HepG2 (cell line): ENCODE data around the gene SPPL2B. TPM values are rescaled to one million over a fixed set of nuclear protein-coding genes. Genes with fewer than 3 reads are reported as not detected.

ENCODE experiments used
- ATAC-seq: fragments of 200-7000 bp; cut with Tn5 transposase; 3 replicates; pipeline ENCODE4 v1.9.1; 2020; ENCODE audit warnings: mild to moderate bottlenecking, moderate library complexity
- BruUV-seq: library from RNA; stranded (reverse); fragments of 400-500 nt; replicated peaks from 2 replicates; lab custom pipeline; 2021; lab: Mats Ljungman, UMichigan
- CTCF ChIA-PET: fragments of 300-600 bp; formaldehyde crosslinking; extraction: SDS; loops from one replicate; lab custom pipeline; 2021; ENCODE audit warnings: low total read pairs, inconsistent platforms, low intra/inter-chr PET ratio; lab: Yijun Ruan, JAX
- POLR2A ChIA-PET: fragments of 350-600 bp; sonication (Branson Sonifier 250); formaldehyde crosslinking; loops from one replicate; lab custom pipeline; 2020; ENCODE audit warnings: antibody characterized with exemption, inconsistent platforms; lab: Yijun Ruan, JAX
- DNase-seq: peaks from one replicate; pipeline ENCODE4 v3.0.0-alpha.2; 2015; ENCODE audit warnings: low spot score
- FAIRE-seq: peaks from 3 replicates; lab custom pipeline; 2011; peaks lifted over from hg19 to GRCh38; lab: Jason Lieb, UNC
- H2AFZ ChIP-seq: one replicate; pipeline ENCODE4 v1.6.1; 2011; ENCODE audit warnings: low read length, inconsistent platforms
- H3K27ac ChIP-seq: fragments of 300-600 bp; 3 replicates; pipeline ENCODE4 v1.8.0; 2011; ENCODE audit warnings: mixed run types, mild to moderate bottlenecking, mixed read lengths, low read length, inconsistent platforms; ENCODE audit not compliant: insufficient read depth; ENCODE audit errors: extremely low read length
- H3K27me3 ChIP-seq, 2 experiments: fragments of 200-600 bp in 1 of 2; 2 replicates in 1 of 2; 3 replicates in 1 of 2; pipeline versions ENCODE4 v1.6.0 to v1.8.0; 2011; ENCODE audit warnings: low read length in 2 of 2, mild to moderate bottlenecking in 2 of 2, moderate library complexity in 2 of 2, inconsistent platforms in 1 of 2; ENCODE audit not compliant: insufficient read depth in 2 of 2, control insufficient read depth in 1 of 2
- H3K36me3 ChIP-seq, 2 experiments: fragments of 200-600 bp in 1 of 2; replicated peaks in 1 of 2; 2 replicates in 1 of 2; 3 replicates in 1 of 2; pipeline versions ENCODE4 v1.5.1 to v1.8.0; 2011; ENCODE audit warnings: low read length in 2 of 2, inconsistent platforms in 1 of 2; ENCODE audit not compliant: insufficient read depth in 2 of 2, control insufficient read depth in 1 of 2
- H3K4me1 ChIP-seq: 2 replicates; pipeline ENCODE4 v1.5.1; 2012; ENCODE audit warnings: low read length, inconsistent platforms; ENCODE audit not compliant: insufficient read depth
- H3K4me2 ChIP-seq: 2 replicates; pipeline ENCODE4 v1.6.0; 2011; ENCODE audit warnings: low read depth, low read length, inconsistent platforms
- H3K4me3 ChIP-seq, 3 experiments: fragments of 200-600 bp in 1 of 3; sonication (generic), shearing (Covaris generic) in 1 of 3; replicated peaks in 1 of 3; 2 replicates each; pipeline ENCODE4 v1.5.1; 2011 to 2016; ENCODE audit warnings: low read length in 3 of 3, inconsistent platforms in 2 of 3, low read depth in 2 of 3, mild to moderate bottlenecking in 2 of 3, control low read depth in 1 of 3, mixed read lengths in 1 of 3; ENCODE audit not compliant: insufficient read depth in 1 of 3
- H3K79me2 ChIP-seq: one replicate; pipeline ENCODE4 v1.6.1; 2011; ENCODE audit warnings: low read length, inconsistent platforms; ENCODE audit not compliant: insufficient read depth
- H3K9ac ChIP-seq: 2 replicates; pipeline ENCODE4 v1.6.0; 2011; ENCODE audit warnings: mild to moderate bottlenecking, low read depth, low read length, inconsistent platforms; ENCODE audit not compliant: insufficient read depth
- H3K9me3 ChIP-seq: 2 replicates; pipeline ENCODE4 v1.5.1; 2012; ENCODE audit warnings: mild to moderate bottlenecking, low read length
- H4K20me1 ChIP-seq: 2 replicates; pipeline ENCODE4 v1.6.0; 2011; ENCODE audit warnings: inconsistent platforms, mild to moderate bottlenecking, low read length, moderate library complexity; ENCODE audit not compliant: insufficient read depth
- GLI4 ChIP-seq: sonication (generic); formaldehyde crosslinking; IDR thresholded peaks from 2 replicates; pipeline ENCODE4 v1.5.1; 2020; ENCODE audit warnings: missing genetic modification reagents, mild to moderate bottlenecking, moderate library complexity, borderline replicate concordance
- MYC ChIP-seq: sonication (generic); formaldehyde crosslinking; IDR thresholded peaks from 2 replicates; pipeline ENCODE4 v1.9.0; 2021; ENCODE audit warnings: missing genetic modification reagents, borderline replicate concordance
- NR2F1 ChIP-seq, 2 experiments: fragments of 450-650 bp in 1 of 2; formaldehyde crosslinking in 1 of 2; IDR thresholded peaks; 2 replicates each; pipeline versions ENCODE4 v1.5.0 to v1.6.1; 2016 to 2020; ENCODE audit warnings: mild to moderate bottlenecking in 1 of 2, missing compliant biosample characterization in 1 of 2, missing genetic modification reagents in 1 of 2, moderate library complexity in 1 of 2
- PAX8 ChIP-seq: sonication (generic); formaldehyde crosslinking; IDR thresholded peaks from 2 replicates; pipeline ENCODE4 v1.8.0; 2022; ENCODE audit warnings: mild to moderate bottlenecking, missing genetic modification reagents, borderline replicate concordance
- REL ChIP-seq: sonication (generic); formaldehyde crosslinking; conservative IDR thresholded peaks from 2 replicates; pipeline ENCODE4 v1.8.0; 2022; ENCODE audit warnings: mild to moderate bottlenecking, missing genetic modification reagents, moderate library complexity
- SP140L ChIP-seq: sonication (generic); formaldehyde crosslinking; IDR thresholded peaks from 2 replicates; pipeline ENCODE4 v1.4.0; 2020; ENCODE audit warnings: missing genetic modification reagents, borderline replicate concordance
- SP2 ChIP-seq: sonication (generic); formaldehyde crosslinking; IDR thresholded peaks from 2 replicates; pipeline ENCODE4 v1.5.1; 2020; ENCODE audit warnings: mild to moderate bottlenecking, missing genetic modification reagents
- ZFP1 ChIP-seq: IDR thresholded peaks from 2 replicates; pipeline ENCODE4 v1.6.1; 2016
- ZNF136 ChIP-seq: sonication (generic); formaldehyde crosslinking; IDR thresholded peaks from 2 replicates; pipeline ENCODE4 v1.8.1; 2022; ENCODE audit warnings: low read depth, mild to moderate bottlenecking, moderate library complexity, missing genetic modification reagents
- ZNF138 ChIP-seq: sonication (generic); formaldehyde crosslinking; IDR thresholded peaks from 2 replicates; pipeline ENCODE4 v1.5.0; 2020; ENCODE audit warnings: mild to moderate bottlenecking, low read depth, missing genetic modification reagents
- ZNF546 ChIP-seq: sonication (generic); formaldehyde crosslinking; conservative IDR thresholded peaks from 2 replicates; pipeline ENCODE4 v1.8.1; 2023; ENCODE audit warnings: mild to moderate bottlenecking, missing genetic modification reagents
- ZSCAN12 ChIP-seq: sonication (generic); formaldehyde crosslinking; IDR thresholded peaks from 2 replicates; pipeline ENCODE4 v1.9.0; 2021; ENCODE audit warnings: mild to moderate bottlenecking, missing genetic modification reagents
- WGBS: methylation state at CpG from one replicate; pipeline ENCODE4 v1.1.6; 2017; ENCODE audit warnings: low lambda C conversion rate; 5-methylcytosine and 5-hydroxymethylcytosine counted together
- in situ Hi-C: cut with HindIII; loops from 2 replicates; pipeline ENCODE4 v1.10.0; 2017; ENCODE audit warnings: low pct_unique_long_range_greater_than_20kb; ENCODE audit not compliant: extremely low pct_ligation_motif_present
- intact Hi-C: fragments of 100-400 bp; cut with micrococcal nuclease; formaldehyde crosslinking; loops from one replicate; pipeline ENCODE4 v1.10.0; 2022; ENCODE audit not compliant: unreplicated experiment
- polyA plus RNA-seq, 8 experiments: library from polyadenylated mRNA; depleted of rRNA in 3 of 8; stranded (reverse) in 7 of 8; unstranded in 1 of 8; fragments of >200 nt; fragmentation: Illumina TruSeq in 4 of 8; extraction: Trizol in 4 of 8; gene quantifications; 2 replicates each; pipeline versions ENCODE4 v1.2.1 to v1.2.3, GENCODE V29; 2011 to 2016; ENCODE audit warnings: low read depth in 4 of 8, missing spikeins in 1 of 8, mixed read lengths in 1 of 8; ENCODE audit not compliant: insufficient read depth in 1 of 8
- total RNA-seq, 5 experiments: library from RNA; depleted of rRNA; stranded (reverse); fragments of >200 nt; fragmentation: Illumina TruSeq; extraction: Trizol; gene quantifications; 2 replicates each; pipeline ENCODE4 v1.2.3, GENCODE V29; 2016; ENCODE audit warnings: low read depth in 1 of 5
- TF ChIP-seq, protein P1 (sequence below): IDR thresholded peaks from 2 replicates; pipeline ENCODE4 v1.6.1; 2016; ENCODE audit warnings: missing compliant biosample characterization, missing genetic modification reagents, borderline replicate concordance
- TF ChIP-seq, protein P2 (sequence below): sonication (generic); formaldehyde crosslinking; IDR thresholded peaks from 2 replicates; pipeline ENCODE4 v1.4.0; 2020; ENCODE audit warnings: missing genetic modification reagents
- TF ChIP-seq, protein P3 (sequence below): sonication (generic); formaldehyde crosslinking; IDR thresholded peaks from 2 replicates; pipeline ENCODE4 v1.5.0; 2020; ENCODE audit warnings: mild to moderate bottlenecking, missing genetic modification reagents

The SPPL2B gene
- total and polyA plus RNA-seq, 2 of the 13 experiments (the other 11 are each of a cell fraction or from before 2014, with no cell fraction given), result 14.9 to 15.2 TPM

GRCh38 chr19:2339644-2340310, 11.3 kb downstream of the SPPL2B start:
- Histone ChIP-seq H3K27me3 (no peaks in the 10 kb centered on the region), H3K4me3 (no peak overlapping the region), H3K36me3 (no peaks in the 10 kb centered on the region; a peak in 2 of 5 replicates), H2AFZ (no peak overlapping the region), H3K4me1 (no peaks in the 10 kb centered on the region), H3K9me3 (no peaks in the 10 kb centered on the region), H4K20me1 (peaks cover 6% of the 10 kb centered on the region; the same call in 1 of the 2 replicates), H3K79me2 (no peaks in the 10 kb centered on the region), H3K4me2 (no peak overlapping the region), H3K9ac (no peak overlapping the region), H3K27ac (no peak overlapping the region)
- no TSS peak for BruUV-seq
- ATAC-seq (no peak), FAIRE-seq (no peak), DNase-seq (no peak)
- intact Hi-C loops (no loop called here), in situ Hi-C loops (no loop called here)
- CTCF ChIA-PET, result no interaction called here
- TF ChIP-seq REL (CRISPR knock-in tag) (no peak), ZNF546 (no peak), PAX8 (CRISPR knock-in tag) (no peak), ZNF136 (CRISPR knock-in tag) (no peak), ZSCAN12 (CRISPR knock-in tag) (no peak), ZFP1 (no peak), NR2F1 (CRISPR knock-in tag; IDR thresholded peaks at IDR 0.05) (no peak), SP140L (no peak), GLI4 (CRISPR knock-in tag) (no peak), ZNF138 (CRISPR knock-in tag) (no peak), SP2 (CRISPR knock-in tag) (no peak), MYC (CRISPR knock-in tag) (no peak)
- TF ChIP-seq, protein P1, sequence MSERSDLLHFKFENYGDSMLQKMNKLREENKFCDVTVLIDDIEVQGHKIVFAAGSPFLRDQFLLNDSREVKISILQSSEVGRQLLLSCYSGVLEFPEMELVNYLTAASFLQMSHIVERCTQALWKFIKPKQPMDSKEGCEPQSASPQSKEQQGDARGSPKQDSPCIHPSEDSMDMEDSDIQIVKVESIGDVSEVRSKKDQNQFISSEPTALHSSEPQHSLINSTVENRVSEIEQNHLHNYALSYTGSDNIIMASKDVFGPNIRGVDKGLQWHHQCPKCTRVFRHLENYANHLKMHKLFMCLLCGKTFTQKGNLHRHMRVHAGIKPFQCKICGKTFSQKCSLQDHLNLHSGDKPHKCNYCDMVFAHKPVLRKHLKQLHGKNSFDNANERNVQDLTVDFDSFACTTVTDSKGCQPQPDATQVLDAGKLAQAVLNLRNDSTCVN (CRISPR knock-in tag), result no peak
- TF ChIP-seq, protein P2, sequence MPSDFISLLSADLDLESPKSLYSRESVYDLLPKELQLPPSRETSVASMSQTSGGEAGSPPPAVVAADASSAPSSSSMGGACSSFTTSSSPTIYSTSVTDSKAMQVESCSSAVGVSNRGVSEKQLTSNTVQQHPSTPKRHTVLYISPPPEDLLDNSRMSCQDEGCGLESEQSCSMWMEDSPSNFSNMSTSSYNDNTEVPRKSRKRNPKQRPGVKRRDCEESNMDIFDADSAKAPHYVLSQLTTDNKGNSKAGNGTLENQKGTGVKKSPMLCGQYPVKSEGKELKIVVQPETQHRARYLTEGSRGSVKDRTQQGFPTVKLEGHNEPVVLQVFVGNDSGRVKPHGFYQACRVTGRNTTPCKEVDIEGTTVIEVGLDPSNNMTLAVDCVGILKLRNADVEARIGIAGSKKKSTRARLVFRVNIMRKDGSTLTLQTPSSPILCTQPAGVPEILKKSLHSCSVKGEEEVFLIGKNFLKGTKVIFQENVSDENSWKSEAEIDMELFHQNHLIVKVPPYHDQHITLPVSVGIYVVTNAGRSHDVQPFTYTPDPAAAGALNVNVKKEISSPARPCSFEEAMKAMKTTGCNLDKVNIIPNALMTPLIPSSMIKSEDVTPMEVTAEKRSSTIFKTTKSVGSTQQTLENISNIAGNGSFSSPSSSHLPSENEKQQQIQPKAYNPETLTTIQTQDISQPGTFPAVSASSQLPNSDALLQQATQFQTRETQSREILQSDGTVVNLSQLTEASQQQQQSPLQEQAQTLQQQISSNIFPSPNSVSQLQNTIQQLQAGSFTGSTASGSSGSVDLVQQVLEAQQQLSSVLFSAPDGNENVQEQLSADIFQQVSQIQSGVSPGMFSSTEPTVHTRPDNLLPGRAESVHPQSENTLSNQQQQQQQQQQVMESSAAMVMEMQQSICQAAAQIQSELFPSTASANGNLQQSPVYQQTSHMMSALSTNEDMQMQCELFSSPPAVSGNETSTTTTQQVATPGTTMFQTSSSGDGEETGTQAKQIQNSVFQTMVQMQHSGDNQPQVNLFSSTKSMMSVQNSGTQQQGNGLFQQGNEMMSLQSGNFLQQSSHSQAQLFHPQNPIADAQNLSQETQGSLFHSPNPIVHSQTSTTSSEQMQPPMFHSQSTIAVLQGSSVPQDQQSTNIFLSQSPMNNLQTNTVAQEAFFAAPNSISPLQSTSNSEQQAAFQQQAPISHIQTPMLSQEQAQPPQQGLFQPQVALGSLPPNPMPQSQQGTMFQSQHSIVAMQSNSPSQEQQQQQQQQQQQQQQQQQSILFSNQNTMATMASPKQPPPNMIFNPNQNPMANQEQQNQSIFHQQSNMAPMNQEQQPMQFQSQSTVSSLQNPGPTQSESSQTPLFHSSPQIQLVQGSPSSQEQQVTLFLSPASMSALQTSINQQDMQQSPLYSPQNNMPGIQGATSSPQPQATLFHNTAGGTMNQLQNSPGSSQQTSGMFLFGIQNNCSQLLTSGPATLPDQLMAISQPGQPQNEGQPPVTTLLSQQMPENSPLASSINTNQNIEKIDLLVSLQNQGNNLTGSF, result no peak
- TF ChIP-seq, protein P3, sequence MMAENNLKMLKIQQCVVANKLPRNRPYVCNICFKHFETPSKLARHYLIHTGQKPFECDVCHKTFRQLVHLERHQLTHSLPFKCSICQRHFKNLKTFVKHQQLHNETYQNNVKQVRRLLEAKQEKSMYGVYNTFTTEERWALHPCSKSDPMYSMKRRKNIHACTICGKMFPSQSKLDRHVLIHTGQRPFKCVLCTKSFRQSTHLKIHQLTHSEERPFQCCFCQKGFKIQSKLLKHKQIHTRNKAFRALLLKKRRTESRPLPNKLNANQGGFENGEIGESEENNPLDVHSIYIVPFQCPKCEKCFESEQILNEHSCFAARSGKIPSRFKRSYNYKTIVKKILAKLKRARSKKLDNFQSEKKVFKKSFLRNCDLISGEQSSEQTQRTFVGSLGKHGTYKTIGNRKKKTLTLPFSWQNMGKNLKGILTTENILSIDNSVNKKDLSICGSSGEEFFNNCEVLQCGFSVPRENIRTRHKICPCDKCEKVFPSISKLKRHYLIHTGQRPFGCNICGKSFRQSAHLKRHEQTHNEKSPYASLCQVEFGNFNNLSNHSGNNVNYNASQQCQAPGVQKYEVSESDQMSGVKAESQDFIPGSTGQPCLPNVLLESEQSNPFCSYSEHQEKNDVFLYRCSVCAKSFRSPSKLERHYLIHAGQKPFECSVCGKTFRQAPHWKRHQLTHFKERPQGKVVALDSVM (CRISPR knock-in tag), result no peak
- POLR2A ChIA-PET, result no interaction called here
- 98% methylated on average over 41 of the region's 52 CpGs for WGBS
